Activated CD8-positive, alpha-beta memory T cell treated with anti-CD3 and anti-CD28 coated beads, Interleukin-2, amount 50 U/mL, for 4 hours (primary cell): ENCODE results near the gene PTPRG.

Source experiments
- DNase-seq: peaks from one replicate; pipeline ENCODE4 v3.0.0-alpha.2; 2020

Gene PTPRG

DNA sequence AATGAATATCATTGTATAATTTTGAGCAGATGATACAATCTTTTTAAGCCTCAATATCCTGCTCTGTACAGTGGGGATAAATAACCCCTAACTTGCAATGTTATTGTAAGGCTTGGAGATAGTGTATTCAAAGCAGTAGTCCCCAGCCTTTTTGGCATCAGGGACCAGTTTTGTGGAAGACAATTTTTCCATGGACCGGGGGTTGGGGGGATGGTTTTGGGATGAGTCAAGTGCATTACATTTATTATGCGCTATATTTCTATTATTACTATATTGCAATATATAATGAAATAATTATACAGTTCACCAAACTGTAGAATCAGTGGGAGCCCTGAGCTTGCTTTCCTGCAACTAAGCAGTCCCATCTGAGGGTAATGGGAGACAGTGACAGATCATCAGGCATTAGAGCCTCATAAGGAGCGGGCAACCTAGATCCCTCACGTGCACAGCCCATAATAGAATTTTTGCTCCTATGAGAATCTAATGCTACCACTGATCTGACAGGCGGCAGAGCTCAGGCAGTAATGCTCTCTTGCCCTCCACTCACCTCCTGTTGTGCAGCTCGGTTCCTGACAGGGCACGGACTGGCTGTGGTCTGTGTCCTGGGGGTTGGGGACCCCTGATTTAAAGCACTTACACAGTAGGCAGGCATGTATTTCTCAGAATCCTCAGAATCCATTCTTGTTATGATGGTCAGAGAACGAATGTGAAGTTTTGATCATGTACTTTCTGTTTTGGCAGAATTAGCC is 102.2 kb downstream of the PTPRG start:
- DNase-seq = no peak

DNA sequence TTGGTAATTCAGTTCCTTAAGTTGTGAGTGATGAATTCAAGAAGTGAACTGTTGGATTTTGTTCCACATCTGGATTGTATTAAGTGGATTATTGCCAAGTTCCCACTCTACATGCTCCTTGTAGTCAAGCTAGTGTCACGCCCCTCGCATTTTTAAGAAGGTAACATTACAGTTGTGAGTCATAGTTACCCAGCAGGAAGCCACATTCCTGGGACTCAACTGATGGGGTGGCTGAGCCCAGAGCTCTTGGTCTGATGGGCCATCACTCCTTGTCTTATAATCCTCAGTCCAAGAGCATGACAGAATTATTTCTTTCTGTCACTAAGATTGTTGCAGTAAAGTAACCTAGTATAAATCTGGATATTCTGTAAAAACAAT is 102.7 kb downstream of the PTPRG start:
- no peak for DNase-seq

DNA sequence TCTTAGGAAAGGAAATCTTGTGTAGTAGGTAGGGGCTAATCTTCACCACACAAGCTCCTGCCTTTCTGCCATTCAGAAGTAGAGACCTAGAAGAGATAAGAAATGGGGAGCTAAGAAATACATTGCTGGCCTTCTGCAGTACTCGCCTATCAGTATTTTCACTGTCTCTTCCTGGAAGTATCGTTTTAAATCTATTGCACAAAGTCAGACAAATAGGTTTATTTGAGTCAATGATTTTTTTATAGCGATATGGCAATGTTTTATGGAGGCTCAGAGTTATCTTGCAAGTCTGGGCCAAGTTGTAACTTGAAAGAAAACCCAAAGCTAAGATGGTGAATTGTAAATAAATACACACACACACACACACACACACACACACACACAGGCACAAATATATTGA is 103.8 kb downstream of the PTPRG start:
- no peak for DNase-seq

DNA sequence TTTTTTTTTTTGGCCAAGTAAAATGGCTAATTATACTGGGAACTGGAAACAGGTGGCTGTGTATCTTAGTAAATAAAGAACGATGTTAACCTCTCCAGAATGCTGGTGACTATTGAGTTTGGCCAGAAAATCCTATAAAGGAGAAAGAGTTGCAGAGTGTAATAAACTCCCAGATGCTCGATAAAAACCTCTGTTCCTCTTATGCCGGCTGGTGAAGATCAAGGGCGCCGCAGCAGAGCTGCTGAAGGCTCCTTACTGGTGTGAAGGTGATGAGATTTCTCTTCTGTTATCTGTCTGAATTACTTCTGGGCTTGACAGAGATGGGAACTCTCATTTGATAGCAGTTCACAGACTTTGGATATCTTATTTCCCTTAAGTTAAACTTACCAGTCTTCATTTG is 104.6 kb downstream of the PTPRG start:
- no peak for DNase-seq

DNA sequence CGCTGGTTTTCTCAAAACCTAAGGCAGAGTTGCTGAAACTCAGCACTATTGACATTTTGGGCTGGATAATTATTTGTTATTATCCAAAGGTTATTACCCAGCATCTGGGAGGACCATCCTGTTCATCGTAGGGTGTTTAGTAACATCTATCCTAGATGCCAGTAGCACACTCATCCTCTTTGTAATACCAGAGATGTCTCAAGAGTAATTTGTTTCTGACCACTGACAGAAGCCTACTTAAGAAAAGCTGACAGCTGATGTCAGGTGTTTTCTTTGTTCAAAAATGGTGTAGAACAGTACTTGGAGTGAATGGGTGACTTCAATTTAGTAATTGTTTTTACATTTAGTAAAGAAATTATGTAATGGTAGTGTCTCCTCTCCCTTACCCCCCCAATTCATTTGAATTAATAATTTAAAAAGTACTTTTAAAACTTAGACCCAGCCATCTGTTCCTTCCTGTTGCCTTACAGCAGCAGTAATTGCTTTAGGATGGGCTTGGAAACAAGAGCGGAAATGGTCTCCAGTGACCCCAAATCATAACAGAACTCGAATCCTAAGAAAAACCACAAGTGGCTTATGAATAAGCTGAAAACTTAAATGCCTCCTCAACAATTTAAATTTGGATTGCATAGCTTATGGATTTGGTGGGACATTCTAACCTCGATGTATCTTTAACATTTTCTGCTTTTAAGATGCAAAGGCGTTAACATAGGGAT is 105.4 kb downstream of the PTPRG start:
- DNase-seq = no peak

DNA sequence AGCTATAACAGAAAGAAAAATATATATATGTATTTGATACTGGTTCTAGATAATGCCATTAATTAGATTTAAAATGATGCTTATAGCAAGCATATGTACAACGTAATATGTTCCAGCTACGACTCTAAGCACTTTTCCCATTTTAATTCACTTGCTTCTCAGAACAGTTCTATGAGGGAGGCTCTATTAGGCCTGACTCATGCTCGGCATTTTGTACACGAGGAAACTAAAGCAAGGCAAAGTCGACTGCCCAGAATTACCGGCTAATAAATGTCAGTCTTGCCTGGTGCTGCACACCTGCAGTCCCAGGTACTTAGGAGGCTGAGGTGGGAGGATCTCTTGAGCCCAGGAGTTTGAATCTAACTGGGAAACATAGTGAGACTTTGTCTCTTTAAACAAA is 106.0 kb downstream of the PTPRG start:
- DNase-seq = no peak

DNA sequence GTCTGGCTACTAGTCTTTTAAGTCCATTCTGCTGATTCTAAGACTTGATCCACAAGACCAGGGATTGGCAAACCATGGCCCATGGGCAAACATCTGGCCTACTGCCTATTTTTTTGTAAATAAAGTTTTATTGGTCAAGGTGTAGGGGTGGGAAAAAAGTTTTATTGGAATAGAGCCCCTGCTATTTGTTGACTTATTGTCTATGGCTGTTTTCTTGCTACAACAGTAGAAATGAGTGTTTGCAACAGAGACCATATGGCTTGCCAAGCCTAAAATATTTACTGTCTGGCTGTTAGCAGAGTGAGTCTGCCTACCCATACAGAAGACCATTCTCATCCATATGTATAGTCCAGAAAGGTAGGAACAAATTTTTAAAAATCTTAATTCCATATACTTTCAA is 106.4 kb downstream of the PTPRG start:
- DNase-seq = no peak

DNA sequence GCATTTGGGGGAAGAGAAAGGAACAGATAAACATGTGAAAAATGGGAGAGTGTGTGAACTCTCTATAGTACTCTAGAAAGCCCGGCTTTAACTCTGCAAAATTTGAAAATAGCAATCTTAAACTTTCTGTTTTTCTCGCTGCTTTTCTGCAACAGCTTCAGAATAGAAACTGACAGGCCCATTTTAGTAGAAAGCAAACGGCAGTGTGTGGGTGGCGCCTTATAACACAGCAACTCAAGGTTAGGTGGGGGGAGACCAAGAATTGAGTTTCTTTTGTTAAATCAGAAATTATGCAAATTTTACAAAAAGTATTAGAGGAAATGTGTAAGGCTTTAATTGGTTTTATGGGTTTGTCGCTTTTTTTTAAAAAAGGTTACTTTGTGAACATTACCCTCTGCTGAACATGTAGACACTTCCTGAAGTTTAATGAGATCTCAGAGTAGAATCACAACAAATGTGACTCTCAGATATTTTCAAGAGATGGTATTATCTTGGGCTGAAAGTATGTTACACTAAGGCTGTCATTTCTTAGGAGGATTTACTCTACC is 107.0 kb downstream of the PTPRG start:
- no peak for DNase-seq

DNA sequence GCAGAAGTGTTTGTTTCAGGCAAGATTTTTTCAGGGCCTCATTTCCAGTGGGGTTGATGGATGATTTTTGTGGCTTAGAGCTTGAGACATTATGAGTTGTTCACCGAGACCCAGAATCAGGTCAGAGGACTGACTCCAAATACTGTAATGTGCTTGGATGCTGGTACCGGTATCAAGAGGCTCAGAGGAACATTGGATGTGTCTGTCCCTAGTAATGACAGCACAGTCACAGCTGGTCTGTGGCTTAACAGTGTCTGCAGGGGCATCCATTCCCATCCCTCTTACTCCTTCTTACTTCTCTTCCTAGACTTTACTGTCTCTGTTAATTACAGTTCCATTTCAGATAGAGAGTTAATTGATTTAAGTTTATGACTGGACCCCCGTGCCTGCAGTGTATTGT is 107.8 kb downstream of the PTPRG start:
- DNase-seq = no peak

DNA sequence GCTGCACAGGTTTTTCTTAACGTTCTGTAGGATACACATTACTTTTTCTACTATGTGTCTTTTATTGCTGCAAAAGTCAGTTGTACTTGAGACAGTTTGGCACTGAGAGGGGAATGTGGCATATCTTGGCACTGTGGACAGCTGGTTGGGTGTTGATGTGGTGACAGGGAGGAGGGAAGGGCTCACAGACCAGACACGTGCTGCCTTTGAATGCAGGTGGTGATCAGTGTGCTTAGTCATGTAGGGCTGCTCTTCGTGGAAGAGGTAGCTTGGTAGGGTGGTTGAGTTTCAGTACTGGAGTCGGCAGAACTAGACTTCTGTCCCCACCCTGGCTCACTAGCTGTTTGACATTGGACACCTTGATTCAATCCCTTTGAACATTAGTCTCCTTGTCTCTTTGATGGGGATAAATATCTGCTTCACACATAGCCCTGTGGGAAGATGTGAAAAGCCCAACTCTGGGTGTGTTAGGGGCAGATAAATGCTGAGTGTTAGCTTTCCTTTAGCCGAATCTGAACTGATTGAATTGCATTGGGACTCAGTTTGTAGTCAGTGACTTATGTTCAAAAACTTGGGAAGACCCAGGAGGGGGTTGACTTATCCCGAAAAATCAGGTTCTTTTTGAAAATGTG is 108.4 kb downstream of the PTPRG start:
- no peak for DNase-seq

DNA sequence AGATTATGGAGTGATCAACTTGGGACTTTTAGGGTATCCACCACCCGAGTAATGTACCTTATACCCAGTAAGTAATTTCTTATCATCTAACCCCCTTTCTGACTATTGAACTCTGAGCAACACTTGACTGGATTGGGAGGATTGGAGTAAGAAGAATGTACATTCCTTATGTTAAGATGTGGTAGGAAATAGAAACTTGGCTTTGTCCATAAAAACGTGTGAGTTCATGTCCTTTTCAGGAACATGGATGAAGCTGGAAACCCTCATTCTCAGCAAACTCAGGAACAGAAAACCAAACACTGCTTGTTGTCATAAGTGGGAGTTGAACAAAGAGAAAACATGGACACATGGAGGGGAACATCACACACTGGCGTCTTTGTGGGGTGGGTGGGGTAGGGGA is 112.3 kb downstream of the PTPRG start:
- DNase-seq = no peak

DNA sequence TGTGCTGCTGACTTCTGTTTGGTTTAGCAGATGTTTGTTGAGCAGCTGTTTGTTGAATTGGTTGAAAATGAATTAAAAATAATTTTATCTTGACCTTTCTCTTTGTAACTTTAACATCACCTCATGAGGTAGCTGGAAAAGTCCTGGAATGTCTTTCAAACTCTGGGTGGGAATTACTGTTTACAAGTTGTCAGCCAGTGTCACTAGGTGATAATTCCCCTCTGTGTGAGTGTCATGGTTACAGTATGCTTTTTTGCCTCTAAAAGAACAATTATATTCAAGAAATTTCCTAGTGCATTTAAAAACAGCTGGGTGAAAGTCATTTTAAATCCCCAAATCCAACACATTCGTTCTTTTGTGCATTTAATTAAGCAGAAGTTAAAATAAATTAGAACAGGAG is 113.2 kb downstream of the PTPRG start:
- no peak for DNase-seq

DNA sequence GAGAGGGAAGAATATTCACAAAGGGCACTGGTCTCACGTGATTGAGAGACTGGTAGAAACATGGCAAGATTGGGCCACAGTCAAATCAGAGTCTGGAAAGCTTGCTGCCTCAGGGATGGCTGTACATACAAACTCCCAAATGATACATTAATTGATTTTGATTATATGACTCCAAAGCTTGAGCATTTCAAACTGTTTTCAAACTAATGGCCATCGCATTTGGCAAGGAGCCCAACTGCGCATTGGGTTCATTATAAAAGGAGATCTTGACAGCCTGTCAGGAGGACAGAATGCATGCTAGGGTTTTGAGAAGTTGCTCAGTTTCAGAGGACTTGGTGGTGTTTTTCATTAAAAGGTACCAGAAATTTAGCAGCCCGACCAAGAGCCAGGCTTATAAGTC is 117.7 kb downstream of the PTPRG start:
- DNase-seq = no peak

DNA sequence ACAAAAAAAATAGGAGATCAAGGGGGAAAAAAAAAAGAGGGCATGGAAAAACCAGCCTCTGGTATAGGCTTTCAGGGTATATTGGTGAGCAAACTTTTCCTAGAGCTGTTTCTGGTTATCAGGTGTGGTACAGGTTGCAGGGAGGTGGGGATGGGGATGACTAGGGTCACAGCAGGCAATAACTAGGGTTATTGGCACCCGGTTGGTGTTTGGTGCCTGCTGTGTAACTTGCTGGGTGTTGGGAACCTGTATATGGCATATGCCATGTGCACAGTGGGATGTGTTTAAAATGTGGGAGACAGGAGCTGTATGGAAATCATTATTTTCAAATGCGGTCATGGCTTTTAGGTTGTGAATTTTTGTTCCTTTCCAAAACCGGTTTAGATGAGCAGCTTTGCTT is 119.2 kb downstream of the PTPRG start:
- DNase-seq = no peak

DNA sequence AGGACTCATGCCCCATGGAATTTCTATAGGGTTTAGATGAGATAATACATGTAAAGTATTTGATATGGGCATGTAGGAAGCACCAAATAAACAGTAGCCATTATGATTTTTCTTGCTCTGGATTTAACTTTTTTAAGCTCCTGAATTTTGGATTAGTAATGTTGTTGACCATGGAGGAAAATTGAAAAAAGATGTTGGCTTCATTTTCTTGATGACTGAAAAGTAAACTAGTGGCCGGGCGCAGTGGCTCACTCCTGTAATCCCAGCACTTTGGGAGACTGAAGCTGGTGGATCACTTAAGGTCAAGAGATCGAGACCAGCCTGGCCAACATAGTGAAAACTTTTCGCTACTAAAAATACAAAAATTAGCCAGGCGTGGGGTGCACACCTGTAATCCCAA is 120.3 kb downstream of the PTPRG start:
- DNase-seq = no peak

DNA sequence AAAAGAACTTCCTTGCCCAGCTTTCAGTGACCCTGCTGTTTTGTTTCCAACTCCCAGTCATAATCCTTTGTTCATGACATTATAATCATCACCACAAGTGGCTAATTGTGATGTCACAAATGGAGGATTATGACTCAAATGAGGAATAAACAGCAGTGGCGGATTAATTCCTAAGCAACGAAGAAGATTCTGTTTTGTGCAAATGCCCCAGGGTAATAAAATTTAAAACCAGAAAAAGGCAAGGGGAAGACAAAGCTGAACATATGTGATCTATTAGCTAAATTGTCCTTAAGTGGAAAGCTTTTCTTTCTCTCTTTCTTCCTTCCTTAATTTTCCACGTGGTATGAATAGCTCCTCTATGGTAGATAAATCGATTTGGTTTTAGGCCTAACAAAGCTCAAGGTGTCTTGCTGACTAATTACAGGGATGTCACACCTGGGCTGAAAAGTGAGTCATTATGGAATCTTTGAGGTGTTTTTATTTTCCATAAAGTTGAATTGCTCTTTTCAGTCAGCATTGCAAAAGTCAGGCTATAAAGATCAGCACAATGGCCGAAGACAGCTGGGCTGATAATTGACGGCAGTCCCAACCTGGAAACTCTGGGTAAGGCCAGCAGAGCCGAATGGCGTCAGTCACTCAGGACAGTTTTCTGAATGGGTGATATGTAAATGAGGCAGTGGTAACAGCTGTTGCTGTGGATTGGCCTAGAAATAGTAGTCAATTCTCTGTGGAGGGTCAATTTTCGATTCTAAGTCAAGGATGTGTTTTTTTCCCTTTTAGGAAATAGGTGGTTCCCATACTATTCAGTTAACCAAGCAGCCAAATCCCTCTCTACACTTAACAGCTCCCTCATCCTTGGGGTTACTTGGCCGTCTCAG is 121.5 kb downstream of the PTPRG start:
- DNase-seq = no peak

DNA sequence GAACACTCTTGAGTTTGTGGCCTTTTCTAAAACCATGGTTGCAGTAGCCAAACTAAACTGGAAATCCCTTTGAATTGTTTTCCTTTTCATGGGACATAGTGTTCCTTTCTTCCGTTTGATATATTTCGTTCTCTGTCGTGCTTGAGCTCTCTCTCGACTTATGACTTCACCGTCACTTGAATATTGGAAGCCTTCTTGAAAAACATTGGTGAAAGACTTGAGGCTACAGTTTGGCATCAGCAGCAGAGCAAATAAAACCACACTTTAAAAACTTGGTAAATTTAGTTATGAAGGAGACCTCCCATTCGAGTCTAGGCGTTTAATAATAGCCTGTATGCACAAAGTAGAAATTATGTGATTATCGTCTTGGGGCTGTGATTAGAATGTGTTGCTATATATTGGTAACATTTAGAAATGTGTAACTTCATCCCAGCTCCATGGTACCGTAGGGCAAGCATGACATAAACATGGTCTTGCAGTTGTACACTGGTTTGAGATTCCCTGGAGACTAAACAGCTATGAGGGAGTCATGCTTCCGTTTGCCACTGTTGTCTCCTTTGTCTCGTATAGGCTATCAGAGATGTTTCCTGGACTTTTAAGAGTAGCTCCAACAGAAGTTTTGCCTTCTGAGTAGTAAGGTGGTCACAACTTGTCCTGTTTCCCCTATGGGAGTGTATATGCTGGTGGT is 122.3 kb downstream of the PTPRG start:
- DNase-seq = no peak

DNA sequence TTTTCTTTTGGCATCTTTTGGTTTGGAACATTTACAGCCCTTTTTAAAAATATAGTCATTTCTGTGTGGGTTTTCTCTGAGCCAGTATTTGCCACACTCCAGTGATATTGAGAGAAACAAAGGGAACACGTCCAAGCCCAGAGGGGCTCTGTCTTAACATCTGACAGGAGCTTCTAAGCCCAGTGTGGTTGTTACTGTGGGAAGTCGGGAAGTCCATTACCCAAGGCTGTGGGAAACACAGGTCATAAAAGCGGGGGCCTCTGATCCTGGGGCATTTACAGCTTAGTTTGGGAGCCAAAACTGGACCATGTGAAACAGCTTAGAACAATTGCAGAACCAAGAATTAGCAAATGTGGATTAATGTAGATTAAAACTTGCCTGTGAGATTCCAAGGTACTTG is 123.0 kb downstream of the PTPRG start:
- no peak for DNase-seq

DNA sequence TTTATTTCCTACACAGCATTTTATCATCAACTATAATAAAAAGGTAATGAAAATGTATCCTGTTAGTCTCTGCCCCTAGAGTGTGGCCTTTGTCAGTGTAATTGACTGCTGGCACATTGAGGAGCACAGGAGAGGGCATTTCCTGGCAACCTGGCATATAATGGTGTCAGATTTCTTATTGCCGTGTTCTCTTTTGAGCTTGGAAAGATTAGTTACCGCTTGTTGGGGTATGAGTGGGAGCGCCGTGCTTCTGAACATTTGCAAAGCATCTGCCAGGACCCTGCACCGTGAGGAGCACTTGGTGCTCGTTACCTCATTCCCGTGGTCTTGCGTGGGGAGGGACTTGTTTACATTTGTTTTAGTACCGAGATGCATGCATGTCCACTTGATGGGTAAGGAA is 124.4 kb downstream of the PTPRG start:
- DNase-seq = no peak

DNA sequence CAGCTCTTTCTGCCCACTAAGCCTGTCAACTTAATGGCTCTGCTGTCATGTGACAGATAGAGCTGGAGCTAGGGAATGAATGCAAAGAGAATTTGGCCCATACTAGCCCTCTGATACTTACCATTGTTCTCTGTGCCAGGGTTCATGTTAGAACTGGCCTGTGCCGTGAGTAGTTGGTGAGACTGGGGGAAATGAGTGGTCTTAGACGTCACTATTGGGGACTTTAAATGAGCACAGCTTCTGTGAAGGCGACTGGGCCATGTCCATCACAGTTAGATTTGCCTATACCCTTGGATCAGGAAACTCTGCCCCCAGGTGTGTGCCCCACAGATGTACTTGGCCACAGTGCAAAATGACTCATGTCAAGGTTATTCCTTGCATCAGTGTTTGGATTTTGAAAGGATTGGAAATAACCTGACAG is 124.9 kb downstream of the PTPRG start:
- no peak for DNase-seq

DNA sequence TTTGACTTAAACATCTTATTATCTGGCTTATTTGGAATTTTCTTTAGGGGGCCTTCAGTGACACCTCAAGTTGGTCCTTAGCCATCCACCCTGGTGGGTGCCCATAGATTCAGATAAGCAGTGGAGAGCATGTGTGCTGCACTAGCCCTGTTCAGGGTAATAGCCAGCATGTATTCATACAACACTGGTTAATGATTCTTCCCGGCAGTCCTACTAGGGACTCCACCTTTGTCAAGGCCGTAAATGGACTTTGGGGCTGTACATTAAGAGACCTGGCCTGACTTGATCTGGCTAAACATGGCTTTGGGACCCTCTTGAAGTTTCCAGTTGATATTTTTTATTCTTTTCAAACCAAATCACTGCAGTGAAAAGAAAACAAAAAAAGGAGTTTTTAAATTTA is 125.8 kb downstream of the PTPRG start:
- no peak for DNase-seq

DNA sequence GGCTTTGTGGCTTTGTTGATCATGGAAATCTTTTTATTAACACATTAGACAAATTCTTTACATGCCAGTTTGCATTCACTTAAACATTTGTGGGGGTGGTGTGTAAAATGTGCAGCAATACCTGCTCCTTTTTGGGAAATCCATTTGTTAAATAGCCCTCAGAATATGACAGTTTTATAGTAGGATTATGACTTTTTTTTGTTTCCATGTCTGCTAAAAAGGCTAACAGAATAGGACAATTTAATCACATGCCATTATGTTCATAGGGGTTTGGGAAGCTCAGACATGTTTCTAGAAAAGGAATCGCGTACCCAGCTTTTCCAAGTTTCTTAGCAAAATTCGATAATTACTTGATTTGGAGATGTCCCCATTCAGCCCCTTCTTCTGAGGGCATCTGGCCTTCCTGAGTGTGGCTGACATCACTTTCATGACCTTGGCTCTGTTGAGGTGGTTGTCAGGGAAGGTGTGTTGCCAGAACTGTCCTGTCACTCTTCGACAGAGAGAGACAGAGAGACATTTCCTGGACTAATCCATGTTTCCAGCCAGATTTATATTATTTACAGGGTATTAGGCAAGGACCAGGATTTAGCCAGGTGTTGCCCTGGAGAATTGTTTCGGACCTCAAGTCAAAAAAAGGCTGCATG is 126.4 kb downstream of the PTPRG start:
- no peak for DNase-seq
